HEK293T (cell line): ENCODE results near the gene CCSAP.

Experiments
- BHLHE40 ChIP-seq: fragments of 450-650 bp; IDR thresholded peaks from 2 replicates; pipeline ENCODE4 v1.6.1; 2016; ENCODE audit warnings: mild to moderate bottlenecking, moderate library complexity, borderline replicate concordance
- CTBP1 ChIP-seq: fragments of 450-650 bp; IDR thresholded peaks from 2 replicates; pipeline ENCODE4 v1.6.1; 2016; ENCODE audit warnings: borderline replicate concordance
- ELF4 ChIP-seq: fragments of 450-650 bp; IDR thresholded peaks from 2 replicates; pipeline ENCODE4 v1.6.1; 2017; ENCODE audit warnings: antibody characterized with exemption
- FOXK2 ChIP-seq: fragments of 450-650 bp; IDR thresholded peaks from 2 replicates; pipeline ENCODE4 v1.6.1; 2016; ENCODE audit warnings: mild to moderate bottlenecking
- FOXM1 ChIP-seq: fragments of 450-650 bp; IDR thresholded peaks from 2 replicates; pipeline ENCODE4 v1.6.1; 2017; ENCODE audit warnings: mild to moderate bottlenecking, borderline replicate concordance
- L3MBTL2 ChIP-seq: fragments of 450-650 bp; conservative IDR thresholded peaks from 2 replicates; pipeline ENCODE4 v1.6.1; 2016; ENCODE audit warnings: mild to moderate bottlenecking
- LEF1 ChIP-seq: fragments of 450-650 bp; IDR thresholded peaks from 2 replicates; pipeline ENCODE4 v1.6.1; 2017; ENCODE audit warnings: mild to moderate bottlenecking, borderline replicate concordance
- NFRKB ChIP-seq: fragments of 450-650 bp; IDR thresholded peaks from 2 replicates; pipeline ENCODE4 v1.6.1; 2016; ENCODE audit warnings: mild to moderate bottlenecking, moderate library complexity
- SP1 ChIP-seq: fragments of 450-650 bp; IDR thresholded peaks from 2 replicates; pipeline ENCODE4 v1.6.1; 2017
- SUZ12 ChIP-seq: fragments of 450-650 bp; IDR thresholded peaks from 2 replicates; pipeline ENCODE4 v1.6.1; 2016; ENCODE audit warnings: mild to moderate bottlenecking
- TARDBP ChIP-seq: fragments of 450-650 bp; IDR thresholded peaks from 2 replicates; pipeline ENCODE4 v1.6.1; 2016
- TF ChIP-seq, protein P1 (sequence below): fragments of 450-650 bp; IDR thresholded peaks from 2 replicates; pipeline ENCODE4 v1.6.1; 2016

- TF ChIP-seq FOXK2 (no peak), BHLHE40 (no peak), LEF1 (no peak), SP1 (no peak), NFRKB (no peak), TARDBP (no peak), FOXM1 (no peak), ELF4 (no peak), CTBP1 (no peak), L3MBTL2 (no peak), SUZ12 (no peak)
- TF ChIP-seq, protein P1, sequence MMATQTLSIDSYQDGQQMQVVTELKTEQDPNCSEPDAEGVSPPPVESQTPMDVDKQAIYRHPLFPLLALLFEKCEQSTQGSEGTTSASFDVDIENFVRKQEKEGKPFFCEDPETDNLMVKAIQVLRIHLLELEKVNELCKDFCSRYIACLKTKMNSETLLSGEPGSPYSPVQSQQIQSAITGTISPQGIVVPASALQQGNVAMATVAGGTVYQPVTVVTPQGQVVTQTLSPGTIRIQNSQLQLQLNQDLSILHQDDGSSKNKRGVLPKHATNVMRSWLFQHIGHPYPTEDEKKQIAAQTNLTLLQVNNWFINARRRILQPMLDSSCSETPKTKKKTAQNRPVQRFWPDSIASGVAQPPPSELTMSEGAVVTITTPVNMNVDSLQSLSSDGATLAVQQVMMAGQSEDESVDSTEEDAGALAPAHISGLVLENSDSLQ: no peak
Observed at GRCh38 chr1:229347528-229347927, 4.7 kb upstream of the CCSAP start.
